Measurements from ENCODE around the gene FANCM.

The FANCM gene

GRCh38 chr14:45103806-45104205 lies 31.9 kb upstream of the FANCM start:
- TF ChIP-seq SIN3A (IDR thresholded peaks at IDR 0.05; ENCODE audit: borderline replicate concordance, insufficient read depth, low read length) (no peak), FOXP2 (optimal IDR thresholded peaks at IDR 0.05; ENCODE audit: borderline replicate concordance, extremely low read depth, extremely low read length, insufficient read depth) (no peak), POLR2AphosphoS5 (IDR thresholded peaks at IDR 0.05; ENCODE audit: low read depth, low read length) (no peak), TAF1 (IDR thresholded peaks at IDR 0.05; ENCODE audit: borderline replicate concordance, insufficient read depth, low read length) (no peak)
- TF ChIP-seq, protein P1, sequence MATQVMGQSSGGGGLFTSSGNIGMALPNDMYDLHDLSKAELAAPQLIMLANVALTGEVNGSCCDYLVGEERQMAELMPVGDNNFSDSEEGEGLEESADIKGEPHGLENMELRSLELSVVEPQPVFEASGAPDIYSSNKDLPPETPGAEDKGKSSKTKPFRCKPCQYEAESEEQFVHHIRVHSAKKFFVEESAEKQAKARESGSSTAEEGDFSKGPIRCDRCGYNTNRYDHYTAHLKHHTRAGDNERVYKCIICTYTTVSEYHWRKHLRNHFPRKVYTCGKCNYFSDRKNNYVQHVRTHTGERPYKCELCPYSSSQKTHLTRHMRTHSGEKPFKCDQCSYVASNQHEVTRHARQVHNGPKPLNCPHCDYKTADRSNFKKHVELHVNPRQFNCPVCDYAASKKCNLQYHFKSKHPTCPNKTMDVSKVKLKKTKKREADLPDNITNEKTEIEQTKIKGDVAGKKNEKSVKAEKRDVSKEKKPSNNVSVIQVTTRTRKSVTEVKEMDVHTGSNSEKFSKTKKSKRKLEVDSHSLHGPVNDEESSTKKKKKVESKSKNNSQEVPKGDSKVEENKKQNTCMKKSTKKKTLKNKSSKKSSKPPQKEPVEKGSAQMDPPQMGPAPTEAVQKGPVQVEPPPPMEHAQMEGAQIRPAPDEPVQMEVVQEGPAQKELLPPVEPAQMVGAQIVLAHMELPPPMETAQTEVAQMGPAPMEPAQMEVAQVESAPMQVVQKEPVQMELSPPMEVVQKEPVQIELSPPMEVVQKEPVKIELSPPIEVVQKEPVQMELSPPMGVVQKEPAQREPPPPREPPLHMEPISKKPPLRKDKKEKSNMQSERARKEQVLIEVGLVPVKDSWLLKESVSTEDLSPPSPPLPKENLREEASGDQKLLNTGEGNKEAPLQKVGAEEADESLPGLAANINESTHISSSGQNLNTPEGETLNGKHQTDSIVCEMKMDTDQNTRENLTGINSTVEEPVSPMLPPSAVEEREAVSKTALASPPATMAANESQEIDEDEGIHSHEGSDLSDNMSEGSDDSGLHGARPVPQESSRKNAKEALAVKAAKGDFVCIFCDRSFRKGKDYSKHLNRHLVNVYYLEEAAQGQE (IDR thresholded peaks at IDR 0.05; ENCODE audit: insufficient read depth in 1 of 2, low read depth in 2 of 2, low read length in 2 of 2) = no peak

DNA sequence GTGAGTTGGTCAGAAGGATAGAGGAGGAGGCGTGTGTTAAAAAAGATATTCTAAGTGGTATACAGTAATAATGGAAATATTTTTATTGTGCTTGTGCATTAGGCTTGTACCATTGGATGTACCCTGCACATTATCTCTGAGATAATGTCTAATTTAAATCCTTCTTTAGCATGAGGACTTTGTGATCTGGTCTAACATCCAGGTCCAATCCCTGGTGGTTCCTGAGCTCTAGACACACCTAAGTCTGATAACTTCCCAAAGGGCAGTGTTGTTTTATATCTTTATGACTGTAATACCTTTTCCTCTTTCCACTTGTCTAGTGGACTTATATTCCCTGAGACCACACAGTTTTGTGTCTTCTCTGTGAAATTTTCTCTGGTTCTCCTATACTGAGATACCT lies 31.2 kb upstream of the FANCM start:
- TF ChIP-seq TAF1 (IDR thresholded peaks at IDR 0.05; ENCODE audit: borderline replicate concordance, insufficient read depth, low read length) (no peak), POLR2AphosphoS5 (IDR thresholded peaks at IDR 0.05; ENCODE audit: low read depth, low read length) (no peak)

- TF ChIP-seq FOXP2 (optimal IDR thresholded peaks at IDR 0.05; ENCODE audit: borderline replicate concordance, extremely low read depth, extremely low read length, insufficient read depth) = no peak
- TF ChIP-seq SIN3A (IDR thresholded peaks at IDR 0.05; ENCODE audit: borderline replicate concordance, insufficient read depth, low read length) = no peak
- TF ChIP-seq, protein P1 (IDR thresholded peaks at IDR 0.05; ENCODE audit: insufficient read depth in 1 of 2, low read depth in 2 of 2, low read length in 2 of 2) = no peak
- no peak for TF ChIP-seq TAF1 (IDR thresholded peaks at IDR 0.05; ENCODE audit: borderline replicate concordance, insufficient read depth, low read length)
- no peak for TF ChIP-seq POLR2AphosphoS5 (IDR thresholded peaks at IDR 0.05; ENCODE audit: low read depth, low read length)
Observed at GRCh38 chr14:45112896-45113781, 22.6 kb upstream of the FANCM start.

DNA sequence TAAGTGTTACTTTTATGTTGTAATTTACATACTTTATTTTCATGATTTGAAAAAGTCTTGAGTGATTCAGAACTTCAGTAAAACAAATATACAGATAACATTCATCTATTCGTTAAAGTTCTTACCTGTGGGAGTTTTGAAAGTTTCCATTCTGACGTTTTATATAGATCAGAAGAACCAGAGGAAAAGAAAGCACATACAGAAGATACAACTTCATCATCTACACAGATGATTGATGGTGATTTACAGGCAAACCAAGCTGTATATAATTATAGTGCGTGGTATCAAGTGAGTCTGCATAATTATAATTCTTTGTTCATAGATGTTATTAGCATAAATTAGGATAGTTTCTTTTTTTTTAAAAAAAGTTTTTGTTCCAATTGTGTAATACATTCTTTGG lies 21.4 kb upstream of the FANCM start:
- TF ChIP-seq FOXP2 (optimal IDR thresholded peaks at IDR 0.05; ENCODE audit: borderline replicate concordance, extremely low read depth, extremely low read length, insufficient read depth) (no peak), SIN3A (IDR thresholded peaks at IDR 0.05; ENCODE audit: borderline replicate concordance, insufficient read depth, low read length) (no peak)
- TF ChIP-seq, protein P1 (IDR thresholded peaks at IDR 0.05; ENCODE audit: insufficient read depth in 1 of 2, low read depth in 2 of 2, low read length in 2 of 2) = no peak

DNA sequence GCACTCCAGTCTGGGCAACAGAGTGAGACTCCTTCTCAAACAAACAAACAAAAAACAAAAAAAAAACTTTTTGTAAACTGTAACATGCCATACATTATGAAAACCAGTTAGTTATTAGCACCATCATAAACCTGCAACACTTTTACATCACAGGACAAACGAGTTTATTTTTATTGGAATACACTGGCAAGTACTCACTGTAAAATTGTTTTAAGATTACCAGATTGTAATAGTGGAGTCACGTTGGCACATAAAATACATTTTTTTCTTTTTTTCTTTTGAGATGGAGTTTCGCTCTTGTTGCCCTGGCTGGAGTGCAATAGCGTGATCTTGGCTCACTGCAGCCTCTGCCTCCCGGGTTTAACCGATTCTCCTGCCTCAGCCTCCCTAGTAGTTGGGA lies 17.1 kb upstream of the FANCM start:
- TF ChIP-seq FOXP2 (optimal IDR thresholded peaks at IDR 0.05; ENCODE audit: borderline replicate concordance, extremely low read depth, extremely low read length, insufficient read depth) = no peak
- TF ChIP-seq, protein P1 (IDR thresholded peaks at IDR 0.05; ENCODE audit: insufficient read depth in 1 of 2, low read depth in 2 of 2, low read length in 2 of 2) = no peak
- TF ChIP-seq SIN3A (IDR thresholded peaks at IDR 0.05; ENCODE audit: borderline replicate concordance, insufficient read depth, low read length) = no peak
- no peak for TF ChIP-seq POLR2AphosphoS5 (IDR thresholded peaks at IDR 0.05; ENCODE audit: low read depth, low read length)
- no peak for TF ChIP-seq TAF1 (IDR thresholded peaks at IDR 0.05; ENCODE audit: borderline replicate concordance, insufficient read depth, low read length)

Measured in PFSK-1 (cell line).